SIG-M5 treated with dmso at 0.1 percent for 504 hours (cell line): ENCODE measurements around the gene ARMC10.
"Not testable (repeated sequence)": the region's sequence is repeated elsewhere in the genome, so short reads cannot be mapped to it uniquely, and the experiment has no call there.

Experiments
- DNase-seq: peaks from one replicate; lab custom pipeline; 2025; ENCODE audit not compliant: unreplicated experiment; lab: John Stamatoyannopoulos, UW

ARMC10 gene

GRCh38 chr7:103121641-103122040, 46.7 kb downstream of the ARMC10 start:
- no peak for DNase-seq

- peak; percentile 64 for DNase-seq
Measured at GRCh38 chr7:103123529-103123928, 48.6 kb downstream of the ARMC10 start.

GRCh38 chr7:103124429-103124979, 49.6 kb downstream of the ARMC10 start:
- DNase-seq: no peak

- no peak for DNase-seq
Measured at GRCh38 chr7:103127006-103127405, 52.1 kb downstream of the ARMC10 start.

DNA sequence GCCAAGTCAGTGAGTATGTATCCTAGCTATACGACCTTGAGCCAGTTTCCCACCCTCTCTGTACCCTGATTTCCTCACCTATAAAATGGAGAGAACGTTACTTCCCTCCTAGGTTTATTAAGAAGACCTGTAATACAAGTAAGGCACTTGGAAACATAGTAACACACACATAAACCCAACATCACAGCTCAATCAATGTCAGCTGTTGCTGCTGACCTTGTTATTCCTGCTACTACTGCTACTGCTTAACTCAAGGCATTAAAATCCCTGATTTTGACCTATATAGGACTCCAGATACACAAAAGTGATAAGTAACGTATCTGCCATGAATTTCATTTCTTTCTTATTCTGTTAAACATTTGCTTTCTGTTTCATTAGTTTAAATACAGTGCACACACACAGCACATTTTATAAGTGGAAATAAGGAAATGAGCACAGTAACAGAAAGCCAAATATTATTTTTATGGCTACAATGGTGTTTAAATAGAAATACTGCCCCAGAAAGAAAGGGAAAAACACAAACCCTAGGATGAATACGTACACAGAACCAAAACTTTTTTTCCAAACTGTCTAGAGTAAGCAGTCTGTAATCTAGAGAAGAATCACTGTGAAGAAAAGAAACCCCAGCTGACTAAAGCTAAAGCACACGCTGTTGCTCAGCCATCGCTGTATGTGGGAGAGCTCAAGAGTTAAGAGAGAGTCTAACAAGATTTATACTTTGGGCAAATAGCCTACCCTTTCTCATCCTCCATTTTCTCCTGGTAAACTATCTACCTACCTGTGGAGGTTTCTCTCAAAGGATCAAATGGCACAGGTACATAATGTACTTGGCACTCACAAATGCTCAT, 55.0 kb downstream of the ARMC10 start:
- DNase-seq: no peak

- no peak for DNase-seq
Measured at GRCh38 chr7:103130901-103131624, 56.1 kb downstream of the ARMC10 start.

- DNase-seq: no peak
Measured at GRCh38 chr7:103132995-103133688, 58.2 kb downstream of the ARMC10 start.

GRCh38 chr7:103134836-103135554, 60.1 kb downstream of the ARMC10 start:
- no peak for DNase-seq

DNA sequence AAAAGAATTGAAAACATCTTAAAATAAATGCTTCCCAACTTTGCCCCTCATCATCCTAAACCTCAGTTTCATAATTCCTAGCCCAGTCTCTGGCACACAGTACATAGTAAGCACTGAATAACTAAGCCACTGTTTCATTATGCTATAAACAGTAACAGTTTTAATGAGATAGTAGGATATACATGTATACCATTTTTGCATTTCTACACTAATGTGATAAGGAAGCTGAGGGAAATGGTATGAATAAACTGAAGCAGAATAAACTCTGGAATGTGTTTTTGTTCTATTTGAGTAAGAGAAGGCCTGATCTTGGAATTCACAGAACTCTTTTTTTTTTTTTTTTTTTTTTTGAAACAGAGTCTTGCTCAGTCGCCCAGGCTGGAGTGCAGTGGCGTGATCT, 65.1 kb downstream of the ARMC10 start:
- DNase-seq: no peak

GRCh38 chr7:103140685-103141084, 65.7 kb downstream of the ARMC10 start:
- no peak for DNase-seq

DNA sequence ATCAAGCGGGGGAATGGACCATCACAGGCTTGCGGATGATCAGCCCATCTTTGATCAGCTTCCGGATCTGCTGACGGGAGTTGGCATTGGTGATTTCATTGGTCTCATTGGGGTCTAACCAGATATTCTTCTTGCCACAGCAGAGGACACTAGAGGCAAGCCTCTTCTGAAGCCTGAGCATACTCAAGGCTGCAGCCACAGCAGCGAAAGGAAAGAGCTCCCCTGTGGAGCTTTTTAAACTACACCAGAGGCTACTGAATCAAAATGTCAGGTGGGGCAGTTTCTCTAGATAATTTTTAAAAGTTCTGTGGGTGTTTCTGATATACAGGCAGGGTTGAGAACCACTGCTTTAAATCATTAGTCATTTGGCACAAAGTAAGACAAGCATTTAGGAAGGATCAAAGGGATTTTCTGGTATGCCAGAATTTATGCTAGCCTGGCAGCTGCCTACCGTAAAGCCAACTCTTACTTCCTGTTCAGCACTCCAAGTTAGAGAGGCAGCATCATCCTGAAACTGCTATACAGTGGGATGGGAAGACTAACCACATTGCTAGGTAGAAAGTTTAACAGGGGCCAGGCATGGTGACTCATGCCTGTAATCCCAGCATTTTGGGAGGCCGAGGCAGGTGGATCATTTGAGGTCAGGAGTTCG, 66.9 kb downstream of the ARMC10 start:
- DNase-seq: no peak

GRCh38 chr7:103142494-103142893, 67.6 kb downstream of the ARMC10 start:
- no peak for DNase-seq

- DNase-seq: no peak
Measured at GRCh38 chr7:103143868-103144267, 68.9 kb downstream of the ARMC10 start.

DNA sequence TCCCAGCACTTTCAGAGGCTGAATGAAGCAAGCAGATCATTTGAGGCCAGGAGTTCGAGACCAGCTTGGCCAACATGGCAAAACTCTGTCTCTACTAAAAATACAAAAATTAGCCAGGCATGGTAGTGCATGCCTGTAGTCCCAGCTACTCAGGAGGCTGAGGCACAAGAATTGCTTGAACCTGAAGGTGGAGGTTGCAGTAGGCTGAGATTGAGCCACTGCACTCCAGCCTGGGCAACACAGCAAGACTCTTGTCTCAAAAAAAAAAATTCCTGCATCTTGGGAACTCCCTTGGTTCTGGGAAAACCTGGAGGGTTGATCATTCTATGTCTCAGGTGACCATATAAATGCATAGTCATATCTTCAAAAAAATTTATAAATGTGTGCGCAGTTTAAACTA, 69.8 kb downstream of the ARMC10 start:
- DNase-seq: not testable (repeated sequence)

GRCh38 chr7:103148131-103148993, 73.4 kb downstream of the ARMC10 start:
- no peak for DNase-seq
